Ovary (tissue), 9 donors: ENCODE measurements around the gene LYPD4. TPM values are rescaled to one million over a fixed set of nuclear protein-coding genes. Genes with fewer than 3 reads are reported as not detected.
"Not testable (repeated sequence)": the region's sequence is repeated elsewhere in the genome, so short reads cannot be mapped to it uniquely, and the experiment has no call there.

Experiments used
- DNase-seq, 5 donors: peaks; one replicate each; pipeline ENCODE4 v3.0.0-alpha.2; 2019 to 2020
- H3K27ac ChIP-seq, 2 donors: fragments of 200-600 bp; one replicate each; pipeline versions ENCODE4 v1.5.1 to v1.8.0; 2019 to 2022
- H3K27me3 ChIP-seq: fragments of 200-600 bp; one replicate; pipeline ENCODE4 v1.8.0; 2022
- H3K36me3 ChIP-seq: fragments of 200-600 bp; sonication (generic); one replicate; pipeline ENCODE4 v1.5.1; 2019
- H3K4me1 ChIP-seq: one replicate; pipeline ENCODE4 v1.8.1; 2013; ENCODE audit warnings: mild to moderate bottlenecking, moderate library complexity; ENCODE audit not compliant: insufficient read depth
- H3K4me3 ChIP-seq: fragments of 200-600 bp; sonication (generic); one replicate; pipeline ENCODE4 v1.5.1; 2017
- H3K9me3 ChIP-seq, 2 donors: fragments of 200-600 bp in 1 of 2; sonication (generic) in 1 of 2; one replicate each; pipeline versions ENCODE4 v1.5.1 to v1.8.1; 2013 to 2019; ENCODE audit warnings: mild to moderate bottlenecking in 1 of 2, moderate library complexity in 1 of 2
- CTCF ChIP-seq, 3 donors: fragments of 450-650 bp in 2 of 3; fragments of 200-600 bp in 1 of 3; IDR thresholded peaks; one replicate each; pipeline versions ENCODE4 v1.5.1 to v1.8.0; 2016 to 2022; ENCODE audit warnings: antibody characterized with exemption in 3 of 3, mild to moderate bottlenecking in 1 of 3
- EP300 ChIP-seq: sonication (generic); formaldehyde crosslinking; IDR thresholded peaks from one replicate; pipeline ENCODE4 v1.6.1; 2017; ENCODE audit warnings: antibody characterized with exemption
- POLR2A ChIP-seq: fragments of 450-650 bp; IDR thresholded peaks from one replicate; pipeline ENCODE4 v1.6.1; 2017; ENCODE audit warnings: antibody characterized with exemption, mild to moderate bottlenecking, moderate library complexity
- WGBS, 3 donors: extraction: QIAGEN DNeasy Blood & Tissue Kit in 1 of 3; methylation state at CpG; one replicate each; pipeline versions ENCODE4 v1.1.5 to v1.1.7; 2013 to 2017; 5-methylcytosine and 5-hydroxymethylcytosine counted together
- intact Hi-C, 4 donors: fragments of 100-400 bp; cut with DNase I; formaldehyde crosslinking; loops; one replicate each; pipeline versions ENCODE4 v1.11.0 to v1.15.1; 2022 to 2023
- polyA plus RNA-seq, 2 donors: library from polyadenylated mRNA; stranded (reverse); fragments of 200-250 nt in 1 of 2; fragments of 350-450 nt in 1 of 2; fragmentation: Illumina TruSeq in 1 of 2; extraction: RNeasy Lipid Tissue Mini Kit (QIAGEN cat#74804) in 1 of 2; gene quantifications; one replicate each; pipeline ENCODE4 v1.2.3, GENCODE V29; 2013 to 2014
- total RNA-seq, 7 donors: library from RNA; depleted of rRNA in 2 of 7; stranded (reverse); fragments of >200 nt in 2 of 7; fragmentation: NEBNext Ultra II Directional in 3 of 7; extraction: Animal tissue kit (Norgen Biotek cat#: 25700) in 3 of 7; gene quantifications; one replicate each; pipeline versions ENCODE4 v1.1.0 to v1.2.4, GENCODE V29; 2016 to 2023
- donor health status: DM: no; HTN: no; CAD: no; lungs with moderate emphysema.
- donor health status: DM: no; HTN: no; CAD: no.
- donor health status: Bipolar disorder and iron deficiency.
- donor health status: DM: yes; HTN: yes; CAD: no.
- donor health status: DM: no; HTN: no; CAD: no.
- donor health status: DM: yes; HTN: yes; CAD: no.

Gene LYPD4
- total and polyA plus RNA-seq, 9 donors, result not detected

DNA sequence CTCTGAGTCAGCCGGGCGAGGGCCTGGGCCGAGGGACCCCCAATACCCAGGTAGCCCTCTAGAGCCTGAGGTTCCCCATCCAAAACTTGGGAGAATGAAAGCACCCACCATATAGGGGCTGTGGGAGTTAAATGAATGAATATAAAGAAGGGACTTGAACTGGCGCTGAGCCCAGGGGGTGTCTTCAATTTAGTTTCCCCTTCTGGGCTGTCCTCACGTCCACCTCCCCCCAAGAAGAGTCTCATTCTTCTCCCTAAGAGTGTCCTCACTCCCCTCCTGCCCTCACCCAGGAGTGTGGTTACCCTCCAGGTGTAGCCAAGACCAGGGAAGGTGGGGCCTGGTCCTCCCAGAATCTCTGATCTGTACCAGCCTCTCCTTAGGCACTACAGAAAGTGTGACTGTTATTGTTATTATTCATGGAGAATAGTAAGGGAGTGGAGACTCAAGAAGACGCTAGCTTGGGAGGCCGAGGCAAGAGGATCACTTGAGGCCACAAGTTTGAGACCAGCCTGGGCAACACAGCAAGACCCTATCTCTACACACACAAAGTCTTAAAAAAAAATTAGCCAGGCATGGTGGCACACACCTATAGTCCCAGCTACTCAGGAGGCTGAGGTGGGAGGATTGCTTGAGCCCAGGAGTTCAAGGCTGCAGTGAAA, 35.3 kb upstream of the LYPD4 start:
- intact Hi-C loops, result no loop called here
- TF ChIP-seq CTCF (IDR thresholded peaks at IDR 0.05), result no peak
- no peak for TF ChIP-seq EP300
- no peak for TF ChIP-seq POLR2A
- 66 to 74% (median 69%) methylated on average over 7 of the region's 7 CpGs for WGBS, 3 donors
- no peak for DNase-seq
- Histone ChIP-seq H3K27ac (no peak overlapping the region), H3K4me1 (peaks cover 2% of the 10 kb centered on the region), H3K4me3 (no peak overlapping the region), H3K36me3 (no peaks in the 10 kb centered on the region), H3K27me3 (no peaks in the 10 kb centered on the region), H3K9me3 (no peaks in the 10 kb centered on the region)

GRCh38 chr19:41879080-41879479, 34.6 kb upstream of the LYPD4 start:
- Histone ChIP-seq H3K27me3 (no peaks in the 10 kb centered on the region), H3K4me3 (no peak overlapping the region), H3K9me3 (no peaks in the 10 kb centered on the region), H3K27ac (no peak overlapping the region), H3K4me1 (no peaks in the 10 kb centered on the region), H3K36me3 (no peaks in the 10 kb centered on the region)
- DNase-seq, result no peak
- TF ChIP-seq CTCF (IDR thresholded peaks at IDR 0.05), result no peak
- TF ChIP-seq EP300, result no peak
- no peak for TF ChIP-seq POLR2A
- 78 to 85% (median 81%) methylated on average over 21 of the region's 21 CpGs for WGBS, 3 donors
- intact Hi-C loops, result no loop called here

- H3K9me3 ChIP-seq, result no peaks in the 10 kb centered on the region
- WGBS, 3 donors, result 53 to 61% (median 58%) methylated on average over 17 of the region's 17 CpGs
- no peaks in the 10 kb centered on the region for H3K36me3 ChIP-seq
- intact Hi-C loops, result no loop called here
- H3K27ac ChIP-seq, result no peak overlapping the region
- DNase-seq, result no peak
- H3K4me1 ChIP-seq, result no peaks in the 10 kb centered on the region
- no peak for TF ChIP-seq POLR2A
- TF ChIP-seq CTCF (IDR thresholded peaks at IDR 0.05), result no peak
- no peak for TF ChIP-seq EP300
- H3K27me3 ChIP-seq, result no peaks in the 10 kb centered on the region
- H3K4me3 ChIP-seq, result no peak overlapping the region
Measured at GRCh38 chr19:41877916-41878905, 33.7 kb upstream of the LYPD4 start.

GRCh38 chr19:41876847-41877832, 32.7 kb upstream of the LYPD4 start, which contains the start of gene CD79A:
Gene CD79A, plus strand, starts transcription at chr19:41877279. Its CDS starts 26 bp downstream, at chr19:41877305.
- H3K9me3 ChIP-seq, result no peaks in the 10 kb centered on the region
- no peak for DNase-seq
- 60 to 66% (median 60%) methylated on average over 9 of the region's 9 CpGs for WGBS, 3 donors
- no peak for TF ChIP-seq EP300
- no peak for TF ChIP-seq CTCF (IDR thresholded peaks at IDR 0.05)
- H3K36me3 ChIP-seq, result no peaks in the 10 kb centered on the region
- no peaks in the 10 kb centered on the region for H3K4me1 ChIP-seq
- no peaks in the 10 kb centered on the region for H3K27me3 ChIP-seq
- no peak within 1 kb of the TSS for H3K27ac ChIP-seq
- H3K4me3 ChIP-seq, result no peak within 1 kb of the TSS
- intact Hi-C loops, result no loop called here

DNA sequence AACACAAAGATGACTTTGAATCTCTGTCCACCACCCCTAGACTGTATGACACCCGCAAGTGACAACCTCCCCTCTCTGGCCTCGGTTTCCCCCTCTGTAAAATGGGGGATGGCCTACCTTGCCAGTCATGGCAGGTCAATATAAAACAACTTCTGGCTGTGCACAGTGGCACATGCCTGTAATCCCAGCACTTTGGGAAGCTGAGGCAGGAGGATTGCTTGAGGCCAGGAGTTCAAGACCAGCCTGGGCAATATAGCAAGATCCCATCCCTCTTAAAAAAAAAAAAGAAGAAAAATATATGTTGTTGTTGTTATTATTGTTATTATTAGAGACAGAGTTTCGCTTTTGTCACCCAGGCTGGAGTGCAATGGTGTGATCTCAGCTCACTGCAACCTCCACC, 31.5 kb upstream of the LYPD4 start:
- DNase-seq, H3K4me3 ChIP-seq, H3K4me1 ChIP-seq, H3K9me3 ChIP-seq, H3K27me3 ChIP-seq, H3K27ac ChIP-seq, H3K36me3 ChIP-seq, intact Hi-C loops: not testable (repeated sequence)
- 78 to 88% (median 78%) methylated on average over 3 of the region's 3 CpGs for WGBS, 3 donors
